Measurements from ENCODE around the gene ASCC3.

ASCC3 gene

GRCh38 chr6:100622907-100623692 is 258.0 kb downstream of the ASCC3 start:
- H3K9me3 ChIP-seq (ENCODE audit: control insufficient read depth, low read length) = peaks cover 7% of the 10 kb centered on the region
- H2AK5ac ChIP-seq (ENCODE audit: low read length, severe bottlenecking) = no peak overlapping the region
- H3K4me3 ChIP-seq (ENCODE audit: insufficient read depth in 1 of 2, low read depth in 1 of 2, low read length in 2 of 2) = no peak overlapping the region
- no peak overlapping the region for H2BK5ac ChIP-seq (ENCODE audit: low read depth, low read length, poor library complexity, severe bottlenecking)
- H3K14ac ChIP-seq (ENCODE audit: low read length in 2 of 2) = no peak overlapping the region
- no peak overlapping the region for H3K4me2 ChIP-seq (ENCODE audit: low read length, poor library complexity, severe bottlenecking)
- no peak overlapping the region for H3K23ac ChIP-seq (ENCODE audit: low read length in 2 of 2)
- H3K9ac ChIP-seq (ENCODE audit: low read length) = no peak overlapping the region
- no peak overlapping the region for H2BK15ac ChIP-seq (ENCODE audit: low read depth, poor library complexity, severe bottlenecking)
- H3K27ac ChIP-seq (ENCODE audit: low read length, poor library complexity, severe bottlenecking) = no peak overlapping the region
- 82% methylated on average over 1 of the region's 2 CpGs for WGBS
- H3K4me1 ChIP-seq (ENCODE audit: control insufficient read depth, insufficient read depth, low read depth, low read length) = no peaks in the 10 kb centered on the region
- H3K27me3 ChIP-seq (ENCODE audit: control insufficient read depth in 1 of 2, insufficient read depth in 1 of 2, low read length in 2 of 2) = no peaks in the 10 kb centered on the region
- H2BK12ac ChIP-seq (ENCODE audit: low read length in 2 of 2) = no peak overlapping the region
- no peak overlapping the region for H3K18ac ChIP-seq (ENCODE audit: low read depth in 1 of 2, low read length in 2 of 2)
- peaks cover 4% of the 10 kb centered on the region for H3K79me1 ChIP-seq (replicated peaks; ENCODE audit: low read length, poor library complexity, severe bottlenecking)
- H2BK120ac ChIP-seq (ENCODE audit: low read depth, low read length) = no peak overlapping the region
- DNase-seq = peak; percentile 64
- no peak overlapping the region for H4K91ac ChIP-seq (ENCODE audit: low read length)
- peaks cover 5 to 67% of the 10 kb centered on the region in 2 experiments for H3K36me3 ChIP-seq (ENCODE audit: control insufficient read depth in 1 of 2, insufficient read depth in 2 of 2, low read depth in 1 of 2, low read length in 2 of 2)
- H4K8ac ChIP-seq (ENCODE audit: low read length) = no peak overlapping the region
- H3K4ac ChIP-seq (ENCODE audit: low read depth in 1 of 2, low read length in 2 of 2) = no peak overlapping the region
- H2AFZ ChIP-seq (ENCODE audit: low read depth, low read length) = no peak overlapping the region

DNA sequence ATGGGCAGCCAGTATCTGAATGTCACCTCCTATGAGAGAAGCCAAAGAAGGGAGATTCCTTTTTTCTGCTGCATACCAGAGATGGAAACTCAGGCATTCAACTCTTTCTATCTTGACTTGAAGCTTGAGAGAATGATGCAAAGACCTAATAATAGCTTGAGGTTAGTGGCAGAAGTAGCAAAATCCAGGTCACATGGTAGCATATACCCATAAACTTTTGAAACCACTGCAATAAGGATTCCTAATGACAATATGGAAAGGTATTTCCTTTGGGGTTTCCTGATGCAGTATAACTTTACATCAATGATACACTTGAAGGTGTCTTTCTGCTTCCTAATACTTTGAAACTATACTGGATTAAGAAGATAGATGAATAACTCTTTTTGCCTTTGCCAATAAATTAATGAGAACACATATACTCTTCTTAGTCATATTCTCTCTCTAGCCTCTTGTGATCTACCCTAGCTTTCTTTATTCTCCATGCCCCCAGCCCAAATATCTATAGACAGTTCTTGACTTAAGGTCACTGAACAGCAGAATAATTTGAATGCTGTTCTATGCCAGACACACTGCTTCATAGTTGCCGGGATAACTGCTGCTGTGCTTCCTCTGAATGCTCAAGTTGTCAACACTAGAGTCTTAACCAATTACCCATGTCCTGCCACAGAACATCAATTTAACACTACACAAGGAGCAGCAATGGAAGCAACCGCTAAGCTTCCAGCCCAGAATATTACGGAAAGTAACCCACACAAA is 260.9 kb downstream of the ASCC3 start:
- H3K14ac ChIP-seq (ENCODE audit: low read length in 2 of 2) = no peak overlapping the region
- WGBS = 21% methylated on average over 1 of the region's 3 CpGs
- no peak overlapping the region for H2AK5ac ChIP-seq (ENCODE audit: low read length, severe bottlenecking)
- no peak overlapping the region for H2BK5ac ChIP-seq (ENCODE audit: low read depth, low read length, poor library complexity, severe bottlenecking)
- H3K4me3 ChIP-seq (ENCODE audit: insufficient read depth in 1 of 2, low read depth in 1 of 2, low read length in 2 of 2) = no peak overlapping the region
- H3K79me1 ChIP-seq (replicated peaks; ENCODE audit: low read length, poor library complexity, severe bottlenecking) = peaks cover 8% of the 10 kb centered on the region
- H3K36me3 ChIP-seq (ENCODE audit: control insufficient read depth in 1 of 2, insufficient read depth in 2 of 2, low read depth in 1 of 2, low read length in 2 of 2) = peaks cover 5 to 55% of the 10 kb centered on the region in 2 experiments
- H3K9ac ChIP-seq (ENCODE audit: low read length) = no peak overlapping the region
- peak; percentile 95 for DNase-seq
- no peak overlapping the region for H2BK120ac ChIP-seq (ENCODE audit: low read depth, low read length)
- no peaks in the 10 kb centered on the region for H3K4me1 ChIP-seq (ENCODE audit: control insufficient read depth, insufficient read depth, low read depth, low read length)
- H3K4ac ChIP-seq (ENCODE audit: low read depth in 1 of 2, low read length in 2 of 2) = no peak overlapping the region
- peak overlapping the region; percentile 50 for H3K27ac ChIP-seq (ENCODE audit: low read length, poor library complexity, severe bottlenecking)
- H3K18ac ChIP-seq (ENCODE audit: low read depth in 1 of 2, low read length in 2 of 2) = no peak overlapping the region
- H3K4me2 ChIP-seq (ENCODE audit: low read length, poor library complexity, severe bottlenecking) = no peak overlapping the region
- no peak overlapping the region for H4K8ac ChIP-seq (ENCODE audit: low read length)
- peaks cover 7% of the 10 kb centered on the region for H3K9me3 ChIP-seq (ENCODE audit: control insufficient read depth, low read length)
- H3K27me3 ChIP-seq (ENCODE audit: control insufficient read depth in 1 of 2, insufficient read depth in 1 of 2, low read length in 2 of 2) = no peaks in the 10 kb centered on the region
- no peak overlapping the region for H3K23ac ChIP-seq (ENCODE audit: low read length in 2 of 2)
- H2AFZ ChIP-seq (ENCODE audit: low read depth, low read length) = no peak overlapping the region
- no peak overlapping the region for H2BK12ac ChIP-seq (ENCODE audit: low read length in 2 of 2)
- no peak overlapping the region for H2BK15ac ChIP-seq (ENCODE audit: low read depth, poor library complexity, severe bottlenecking)
- H4K91ac ChIP-seq (ENCODE audit: low read length) = no peak overlapping the region

DNA sequence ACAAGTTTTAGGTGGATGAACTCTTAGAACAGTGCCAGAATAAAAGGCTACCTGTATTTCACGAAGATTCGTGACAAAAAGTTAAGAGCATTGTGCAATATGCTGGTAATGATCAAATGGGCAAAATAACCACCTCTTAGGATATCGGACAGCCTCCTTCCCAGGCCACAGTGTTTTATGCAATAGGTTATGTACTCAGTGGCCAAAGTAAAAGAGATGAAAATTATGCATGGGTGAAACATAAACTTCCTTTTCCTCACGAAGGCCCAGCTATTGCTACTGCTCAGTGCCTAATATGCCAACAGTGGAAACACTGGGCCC is 262.8 kb downstream of the ASCC3 start:
- no peak overlapping the region for H3K9ac ChIP-seq (ENCODE audit: low read length)
- no peaks in the 10 kb centered on the region for H3K27me3 ChIP-seq (ENCODE audit: control insufficient read depth in 1 of 2, insufficient read depth in 1 of 2, low read length in 2 of 2)
- DNase-seq = no peak
- H3K14ac ChIP-seq (ENCODE audit: low read length in 2 of 2) = no peak overlapping the region
- H3K36me3 ChIP-seq (ENCODE audit: control insufficient read depth in 1 of 2, insufficient read depth in 2 of 2, low read depth in 1 of 2, low read length in 2 of 2) = peaks cover 5 to 50% of the 10 kb centered on the region in 2 experiments
- H3K4me1 ChIP-seq (ENCODE audit: control insufficient read depth, insufficient read depth, low read depth, low read length) = no peaks in the 10 kb centered on the region
- H3K4ac ChIP-seq (ENCODE audit: low read depth in 1 of 2, low read length in 2 of 2) = no peak overlapping the region
- H3K9me3 ChIP-seq (ENCODE audit: control insufficient read depth, low read length) = peaks cover 7% of the 10 kb centered on the region
- WGBS = 100% methylated on average over 2 of the region's 4 CpGs
- H3K4me3 ChIP-seq (ENCODE audit: insufficient read depth in 1 of 2, low read depth in 1 of 2, low read length in 2 of 2) = no peak overlapping the region
- no peak overlapping the region for H2AK5ac ChIP-seq (ENCODE audit: low read length, severe bottlenecking)
- no peak overlapping the region for H2BK120ac ChIP-seq (ENCODE audit: low read depth, low read length)
- H3K4me2 ChIP-seq (ENCODE audit: low read length, poor library complexity, severe bottlenecking) = no peak overlapping the region
- H2AFZ ChIP-seq (ENCODE audit: low read depth, low read length) = no peak overlapping the region
- H2BK5ac ChIP-seq (ENCODE audit: low read depth, low read length, poor library complexity, severe bottlenecking) = no peak overlapping the region
- H2BK12ac ChIP-seq (ENCODE audit: low read length in 2 of 2) = no peak overlapping the region
- H4K8ac ChIP-seq (ENCODE audit: low read length) = no peak overlapping the region
- no peak overlapping the region for H4K91ac ChIP-seq (ENCODE audit: low read length)
- no peak overlapping the region for H3K18ac ChIP-seq (ENCODE audit: low read depth in 1 of 2, low read length in 2 of 2)
- H3K27ac ChIP-seq (ENCODE audit: low read length, poor library complexity, severe bottlenecking) = no peak overlapping the region
- H3K79me1 ChIP-seq (replicated peaks; ENCODE audit: low read length, poor library complexity, severe bottlenecking) = peaks cover 8% of the 10 kb centered on the region
- no peak overlapping the region for H2BK15ac ChIP-seq (ENCODE audit: low read depth, poor library complexity, severe bottlenecking)
- no peak overlapping the region for H3K23ac ChIP-seq (ENCODE audit: low read length in 2 of 2)

- H3K4me3 ChIP-seq (ENCODE audit: insufficient read depth in 1 of 2, low read depth in 1 of 2, low read length in 2 of 2) = no peak overlapping the region
- no peak overlapping the region for H2AK5ac ChIP-seq (ENCODE audit: low read length, severe bottlenecking)
- H3K9me3 ChIP-seq (ENCODE audit: control insufficient read depth, low read length) = peaks cover 7% of the 10 kb centered on the region
- no peak overlapping the region for H3K18ac ChIP-seq (ENCODE audit: low read depth in 1 of 2, low read length in 2 of 2)
- H2BK12ac ChIP-seq (ENCODE audit: low read length in 2 of 2) = no peak overlapping the region
- no peak overlapping the region for H3K9ac ChIP-seq (ENCODE audit: low read length)
- H3K4me2 ChIP-seq (ENCODE audit: low read length, poor library complexity, severe bottlenecking) = no peak overlapping the region
- H3K79me1 ChIP-seq (replicated peaks; ENCODE audit: low read length, poor library complexity, severe bottlenecking) = peaks cover 8% of the 10 kb centered on the region
- H2BK15ac ChIP-seq (ENCODE audit: low read depth, poor library complexity, severe bottlenecking) = no peak overlapping the region
- H3K4me1 ChIP-seq (ENCODE audit: control insufficient read depth, insufficient read depth, low read depth, low read length) = no peaks in the 10 kb centered on the region
- no peak overlapping the region for H3K27ac ChIP-seq (ENCODE audit: low read length, poor library complexity, severe bottlenecking)
- no peak overlapping the region for H3K14ac ChIP-seq (ENCODE audit: low read length in 2 of 2)
- no peak overlapping the region for H3K4ac ChIP-seq (ENCODE audit: low read depth in 1 of 2, low read length in 2 of 2)
- WGBS = 98% methylated on average over 4 of the region's 4 CpGs
- no peak overlapping the region for H2BK120ac ChIP-seq (ENCODE audit: low read depth, low read length)
- no peaks in the 10 kb centered on the region for H3K27me3 ChIP-seq (ENCODE audit: control insufficient read depth in 1 of 2, insufficient read depth in 1 of 2, low read length in 2 of 2)
- no peak overlapping the region for H3K23ac ChIP-seq (ENCODE audit: low read length in 2 of 2)
- no peak overlapping the region for H2AFZ ChIP-seq (ENCODE audit: low read depth, low read length)
- DNase-seq = peak; percentile 45
- H3K36me3 ChIP-seq (ENCODE audit: control insufficient read depth in 1 of 2, insufficient read depth in 2 of 2, low read depth in 1 of 2, low read length in 2 of 2) = peaks cover 5 to 49% of the 10 kb centered on the region in 2 experiments
- H4K8ac ChIP-seq (ENCODE audit: low read length) = no peak overlapping the region
- H4K91ac ChIP-seq (ENCODE audit: low read length) = no peak overlapping the region
- H2BK5ac ChIP-seq (ENCODE audit: low read depth, low read length, poor library complexity, severe bottlenecking) = no peak overlapping the region
These were observed 263.3 kb downstream of the ASCC3 start for GRCh38 chr6:100617633-100618350.

All from mesenchymal stem cell (in vitro differentiated cells and primary cell).